Ovary (tissue), 9 donors: ENCODE results near the gene STX4. TPM values are rescaled to one million over a fixed set of nuclear protein-coding genes. Genes with fewer than 3 reads are reported as not detected.

Experiments used
- DNase-seq, 5 donors: peaks; one replicate each; pipeline ENCODE4 v3.0.0-alpha.2; 2019 to 2020
- H3K27ac ChIP-seq, 2 donors: fragments of 200-600 bp; one replicate each; pipeline versions ENCODE4 v1.5.1 to v1.8.0; 2019 to 2022
- H3K27me3 ChIP-seq: fragments of 200-600 bp; one replicate; pipeline ENCODE4 v1.8.0; 2022
- H3K36me3 ChIP-seq: fragments of 200-600 bp; sonication (generic); one replicate; pipeline ENCODE4 v1.5.1; 2019
- H3K4me1 ChIP-seq: one replicate; pipeline ENCODE4 v1.8.1; 2013; ENCODE audit warnings: mild to moderate bottlenecking, moderate library complexity; ENCODE audit not compliant: insufficient read depth
- H3K4me3 ChIP-seq: fragments of 200-600 bp; sonication (generic); one replicate; pipeline ENCODE4 v1.5.1; 2017
- H3K9me3 ChIP-seq, 2 donors: fragments of 200-600 bp in 1 of 2; sonication (generic) in 1 of 2; one replicate each; pipeline versions ENCODE4 v1.5.1 to v1.8.1; 2013 to 2019; ENCODE audit warnings: mild to moderate bottlenecking in 1 of 2, moderate library complexity in 1 of 2
- EP300 ChIP-seq: sonication (generic); formaldehyde crosslinking; IDR thresholded peaks from one replicate; pipeline ENCODE4 v1.6.1; 2017; ENCODE audit warnings: antibody characterized with exemption
- POLR2A ChIP-seq: fragments of 450-650 bp; IDR thresholded peaks from one replicate; pipeline ENCODE4 v1.6.1; 2017; ENCODE audit warnings: antibody characterized with exemption, mild to moderate bottlenecking, moderate library complexity
- WGBS, 3 donors: extraction: QIAGEN DNeasy Blood & Tissue Kit in 1 of 3; methylation state at CpG; one replicate each; pipeline versions ENCODE4 v1.1.5 to v1.1.7; 2013 to 2017; 5-methylcytosine and 5-hydroxymethylcytosine counted together
- intact Hi-C, 4 donors: fragments of 100-400 bp; cut with DNase I; formaldehyde crosslinking; loops; one replicate each; pipeline versions ENCODE4 v1.11.0 to v1.15.1; 2022 to 2023
- polyA plus RNA-seq, 2 donors: library from polyadenylated mRNA; stranded (reverse); fragments of 200-250 nt in 1 of 2; fragments of 350-450 nt in 1 of 2; fragmentation: Illumina TruSeq in 1 of 2; extraction: RNeasy Lipid Tissue Mini Kit (QIAGEN cat#74804) in 1 of 2; gene quantifications; one replicate each; pipeline ENCODE4 v1.2.3, GENCODE V29; 2013 to 2014
- total RNA-seq, 7 donors: library from RNA; depleted of rRNA in 2 of 7; stranded (reverse); fragments of >200 nt in 2 of 7; fragmentation: NEBNext Ultra II Directional in 3 of 7; extraction: Animal tissue kit (Norgen Biotek cat#: 25700) in 3 of 7; gene quantifications; one replicate each; pipeline versions ENCODE4 v1.1.0 to v1.2.4, GENCODE V29; 2016 to 2023
- TF ChIP-seq, protein P1 (sequence below), 3 donors: fragments of 450-650 bp in 2 of 3; fragments of 200-600 bp in 1 of 3; IDR thresholded peaks; one replicate each; pipeline versions ENCODE4 v1.5.1 to v1.8.0; 2016 to 2022; ENCODE audit warnings: antibody characterized with exemption in 3 of 3, mild to moderate bottlenecking in 1 of 3
- donor health status: DM: no; HTN: no; CAD: no; lungs with moderate emphysema.
- donor health status: DM: no; HTN: no; CAD: no.
- donor health status: Bipolar disorder and iron deficiency.
- donor health status: DM: yes; HTN: yes; CAD: no.
- donor health status: DM: no; HTN: no; CAD: no.
- donor health status: DM: yes; HTN: yes; CAD: no.

The STX4 gene
- total and polyA plus RNA-seq, 9 donors: 26.2 to 73.8 (median 53.8) TPM

DNA sequence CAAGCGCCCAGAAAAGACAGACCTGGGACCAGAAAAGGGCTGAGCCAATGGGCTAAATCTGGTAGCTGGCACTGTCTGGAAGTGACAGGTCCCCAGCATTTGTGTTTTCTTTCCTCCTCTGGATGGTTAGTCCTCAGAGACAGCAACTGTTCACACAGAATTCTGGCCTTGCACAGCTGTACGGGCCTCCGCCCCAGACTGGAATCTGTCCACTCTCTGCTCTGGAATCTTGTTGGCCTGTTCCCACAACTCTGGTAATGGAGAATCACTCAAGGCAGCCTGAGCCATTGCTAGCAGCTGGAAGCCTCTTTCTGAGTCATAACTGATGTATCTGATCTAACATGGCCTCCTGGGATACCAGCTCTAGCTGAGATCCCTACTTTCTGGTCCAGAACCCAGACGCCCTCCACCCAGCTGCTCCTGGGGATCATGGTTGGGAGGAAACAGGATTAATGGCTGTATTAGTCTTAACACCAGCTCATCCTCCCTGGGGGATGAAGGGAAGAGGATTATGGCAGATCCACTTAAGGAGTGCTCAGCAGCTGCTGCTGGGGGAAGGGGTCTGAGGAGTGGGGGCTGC is 31.6 kb downstream of the STX4 start:
- no peak overlapping the region for H3K27ac ChIP-seq
- no peaks in the 10 kb centered on the region for H3K36me3 ChIP-seq
- DNase-seq: no peak
- intact Hi-C loops: no loop called here
- TF ChIP-seq EP300: no peak
- TF ChIP-seq, protein P1, sequence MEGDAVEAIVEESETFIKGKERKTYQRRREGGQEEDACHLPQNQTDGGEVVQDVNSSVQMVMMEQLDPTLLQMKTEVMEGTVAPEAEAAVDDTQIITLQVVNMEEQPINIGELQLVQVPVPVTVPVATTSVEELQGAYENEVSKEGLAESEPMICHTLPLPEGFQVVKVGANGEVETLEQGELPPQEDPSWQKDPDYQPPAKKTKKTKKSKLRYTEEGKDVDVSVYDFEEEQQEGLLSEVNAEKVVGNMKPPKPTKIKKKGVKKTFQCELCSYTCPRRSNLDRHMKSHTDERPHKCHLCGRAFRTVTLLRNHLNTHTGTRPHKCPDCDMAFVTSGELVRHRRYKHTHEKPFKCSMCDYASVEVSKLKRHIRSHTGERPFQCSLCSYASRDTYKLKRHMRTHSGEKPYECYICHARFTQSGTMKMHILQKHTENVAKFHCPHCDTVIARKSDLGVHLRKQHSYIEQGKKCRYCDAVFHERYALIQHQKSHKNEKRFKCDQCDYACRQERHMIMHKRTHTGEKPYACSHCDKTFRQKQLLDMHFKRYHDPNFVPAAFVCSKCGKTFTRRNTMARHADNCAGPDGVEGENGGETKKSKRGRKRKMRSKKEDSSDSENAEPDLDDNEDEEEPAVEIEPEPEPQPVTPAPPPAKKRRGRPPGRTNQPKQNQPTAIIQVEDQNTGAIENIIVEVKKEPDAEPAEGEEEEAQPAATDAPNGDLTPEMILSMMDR (IDR thresholded peaks at IDR 0.05): no peak
- no peak for TF ChIP-seq POLR2A
- WGBS, 3 donors: 23 to 38% (median 35%) methylated on average over 4 of the region's 4 CpGs
- no peaks in the 10 kb centered on the region for H3K4me1 ChIP-seq
- H3K27me3 ChIP-seq: no peaks in the 10 kb centered on the region
- H3K9me3 ChIP-seq: no peaks in the 10 kb centered on the region
- H3K4me3 ChIP-seq: no peak overlapping the region

DNA sequence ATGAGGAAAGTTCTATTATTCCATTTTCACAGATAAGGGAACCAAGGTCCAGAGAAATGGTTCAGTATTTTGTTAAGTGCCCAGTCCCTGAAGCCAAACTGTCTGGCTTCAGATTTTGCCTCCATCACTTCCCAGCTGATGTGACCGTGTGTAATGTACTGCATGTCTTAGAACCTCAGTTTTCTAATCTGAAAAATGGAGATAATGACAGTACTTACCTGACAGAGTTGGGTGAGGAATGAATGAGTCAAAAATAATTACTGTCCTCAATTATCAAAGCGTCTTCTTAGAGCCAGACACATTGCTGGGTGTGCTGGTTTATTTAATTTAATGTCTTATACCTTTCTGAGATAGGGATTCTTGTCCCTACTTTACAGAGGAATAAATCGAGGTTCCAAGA is 34.0 kb downstream of the STX4 start:
- TF ChIP-seq POLR2A (no peak), EP300 (no peak)
- TF ChIP-seq, protein P1 (IDR thresholded peaks at IDR 0.05): no peak
- WGBS, 3 donors: 89 to 93% (median 91%) methylated on average over 3 of the region's 3 CpGs
- Histone ChIP-seq H3K36me3 (no peaks in the 10 kb centered on the region), H3K27me3 (no peaks in the 10 kb centered on the region), H3K9me3 (no peaks in the 10 kb centered on the region), H3K4me1 (peaks cover 2% of the 10 kb centered on the region), H3K27ac (no peak overlapping the region), H3K4me3 (no peak overlapping the region)
- no peak for DNase-seq
- intact Hi-C loops: no loop called here

DNA sequence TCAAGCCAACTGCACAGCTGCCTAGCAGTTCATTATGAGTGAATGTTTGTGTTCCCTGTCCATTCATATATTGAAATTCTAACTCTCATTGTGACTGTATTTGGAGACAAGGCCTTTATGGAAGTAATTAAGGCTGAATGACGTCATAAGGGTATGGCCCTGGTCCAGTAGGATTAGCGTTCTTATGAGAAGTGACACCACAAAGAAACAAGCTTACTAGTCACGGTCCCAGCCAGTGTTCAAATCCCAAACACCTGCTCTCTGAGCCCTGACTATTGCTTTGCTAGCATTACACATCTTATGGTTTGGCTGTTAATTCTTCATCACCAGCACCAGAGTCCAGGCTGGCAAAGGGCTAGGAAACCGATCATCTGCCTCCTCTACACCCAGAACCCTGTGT is 38.5 kb downstream of the STX4 start:
- H3K27ac ChIP-seq: no peak overlapping the region
- no peak for DNase-seq
- TF ChIP-seq POLR2A (no peak), EP300 (no peak)
- TF ChIP-seq, protein P1 (IDR thresholded peaks at IDR 0.05): no peak
- intact Hi-C loops: no loop called here
- H3K4me1 ChIP-seq: peaks cover 4% of the 10 kb centered on the region
- H3K27me3 ChIP-seq: no peaks in the 10 kb centered on the region
- 23 to 33% (median 31%) methylated on average over 4 of the region's 4 CpGs for WGBS, 3 donors
- no peak overlapping the region for H3K4me3 ChIP-seq
- H3K9me3 ChIP-seq: no peaks in the 10 kb centered on the region
- no peaks in the 10 kb centered on the region for H3K36me3 ChIP-seq

DNA sequence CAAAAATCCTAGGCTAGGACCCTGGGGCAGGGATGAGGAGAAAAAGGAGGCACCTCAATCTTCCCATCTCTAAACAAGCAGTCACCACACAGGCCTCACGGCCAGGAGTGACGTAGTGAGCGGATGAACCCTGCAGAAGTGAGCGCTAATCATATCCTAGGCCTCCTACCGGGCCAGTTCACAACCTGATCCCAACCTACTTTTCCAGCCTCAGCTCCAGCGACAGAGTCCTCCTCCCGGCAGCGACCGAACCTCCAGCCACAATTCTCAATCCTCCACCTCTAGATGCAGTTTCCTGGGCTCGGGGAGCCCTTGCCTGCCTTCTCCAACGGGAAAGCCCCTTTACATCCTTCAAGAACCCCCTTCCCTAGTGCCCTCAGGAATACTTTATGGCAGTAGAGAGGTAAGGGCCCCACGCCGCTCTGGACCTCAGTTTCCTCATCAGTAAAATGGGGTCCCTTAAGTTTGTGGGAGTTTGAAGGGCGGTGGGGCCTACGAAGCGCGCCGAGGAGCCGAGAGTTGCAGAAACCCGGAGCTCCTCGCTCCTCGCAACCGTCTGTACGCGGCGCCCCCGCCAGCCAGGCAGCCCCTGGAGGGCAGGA is 39.3 kb downstream of the STX4 start:
- intact Hi-C loops: no loop called here
- Histone ChIP-seq H3K27me3 (no peaks in the 10 kb centered on the region), H3K4me1 (peaks cover 4% of the 10 kb centered on the region), H3K36me3 (no peaks in the 10 kb centered on the region), H3K9me3 (no peaks in the 10 kb centered on the region), H3K27ac (no peak overlapping the region), H3K4me3 (peak overlapping the region; percentile 94)
- no peak for DNase-seq
- TF ChIP-seq POLR2A: no peak
- TF ChIP-seq, protein P1 (IDR thresholded peaks at IDR 0.05): no peak
- no peak for TF ChIP-seq EP300
- WGBS, 3 donors: 1% methylated on average over 27 of the region's 27 CpGs
